Activated T-cell treated with anti-CD3 and anti-CD28 coated beads, Interleukin-2, amount 50 U/mL, for 4 hours (primary cell): ENCODE data around the gene CHRNB4. TPM values are rescaled to one million over a fixed set of nuclear protein-coding genes. Genes with fewer than 3 reads are reported as not detected.

Source experiments
- ATAC-seq, 2 donors: fragments of 200-7000 bp; cut with Tn5 transposase; one replicate each; pipeline ENCODE4 v1.10.0; 2021
- DNase-seq: peaks from one replicate; pipeline ENCODE4 v3.0.0-alpha.2; 2020
- H3K27me3 Mint-ChIP-seq: one replicate; pipeline ENCODE4 v1.8.0; 2021; ENCODE audit warnings: low read depth, mixed read lengths
- H3K36me3 Mint-ChIP-seq: one replicate; pipeline ENCODE4 v1.8.0; 2022; ENCODE audit warnings: mixed read lengths; ENCODE audit not compliant: insufficient read depth
- H3K4me1 Mint-ChIP-seq: one replicate; pipeline ENCODE4 v1.8.0; 2021; ENCODE audit warnings: low read depth, mixed read lengths
- H3K4me3 Mint-ChIP-seq: one replicate; pipeline ENCODE4 v1.8.0; 2021; ENCODE audit warnings: mild to moderate bottlenecking, moderate library complexity, mixed read lengths
- H3K9me3 Mint-ChIP-seq: one replicate; pipeline ENCODE4 v1.8.0; 2021; ENCODE audit warnings: mixed read lengths
- total RNA-seq, 3 donors: library from RNA; stranded (reverse); gene quantifications; one replicate each; pipeline ENCODE4 v1.2.1, GENCODE V29; 2021

CHRNB4 gene
- total RNA-seq, 3 donors from 2014 or later: not detected

DNA sequence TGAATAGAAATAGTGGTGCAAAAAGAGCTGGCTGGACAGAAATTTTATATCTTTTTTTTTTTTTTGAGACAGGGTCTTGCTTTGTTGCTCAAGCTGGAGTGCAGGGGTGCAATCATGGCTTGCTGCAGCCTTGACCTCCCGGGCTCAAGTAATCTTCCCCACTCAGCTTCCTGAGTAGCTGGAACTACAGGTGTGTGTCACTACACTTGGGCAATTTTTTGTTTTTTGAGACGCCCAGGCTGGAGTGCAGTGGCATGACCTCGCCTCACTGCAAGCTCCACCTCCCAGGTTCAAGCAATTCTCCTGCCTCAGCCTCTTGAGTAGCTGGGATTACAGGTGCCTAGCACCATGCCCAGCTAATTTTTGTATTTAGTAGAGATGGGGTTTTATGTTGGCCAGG is 42.7 kb downstream of the CHRNB4 start:
- H3K36me3 Mint-ChIP-seq: no peaks in the 10 kb centered on the region
- H3K9me3 Mint-ChIP-seq: no peaks in the 10 kb centered on the region
- ATAC-seq: no peak
- H3K27me3 Mint-ChIP-seq: peaks cover 10% of the 10 kb centered on the region
- H3K4me1 Mint-ChIP-seq: no peaks in the 10 kb centered on the region
- no peak for DNase-seq
- H3K4me3 Mint-ChIP-seq: no peak overlapping the region

DNA sequence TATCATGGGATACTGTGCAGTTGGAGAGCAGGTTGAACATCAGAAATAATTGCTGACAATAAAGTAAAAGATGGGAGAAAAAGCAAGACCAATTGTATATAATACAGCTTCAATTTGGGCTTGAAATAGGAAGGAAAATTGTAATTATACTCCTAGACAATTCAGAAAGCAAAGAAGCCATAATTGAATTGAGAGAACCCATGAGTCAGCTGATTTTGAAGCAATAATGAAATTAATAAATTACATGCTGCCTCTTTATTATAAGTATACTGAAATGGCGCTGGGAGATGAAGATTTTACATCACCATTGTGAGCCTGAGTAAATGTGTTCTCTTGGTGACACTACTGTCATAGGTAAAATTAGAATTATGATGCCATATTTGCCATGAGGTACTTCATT is 43.4 kb downstream of the CHRNB4 start:
- peaks cover 4% of the 10 kb centered on the region for H3K27me3 Mint-ChIP-seq
- no peak for DNase-seq
- H3K36me3 Mint-ChIP-seq: no peaks in the 10 kb centered on the region
- H3K9me3 Mint-ChIP-seq: no peaks in the 10 kb centered on the region
- H3K4me1 Mint-ChIP-seq: no peaks in the 10 kb centered on the region
- H3K4me3 Mint-ChIP-seq: no peak overlapping the region
- no peak for ATAC-seq

DNA sequence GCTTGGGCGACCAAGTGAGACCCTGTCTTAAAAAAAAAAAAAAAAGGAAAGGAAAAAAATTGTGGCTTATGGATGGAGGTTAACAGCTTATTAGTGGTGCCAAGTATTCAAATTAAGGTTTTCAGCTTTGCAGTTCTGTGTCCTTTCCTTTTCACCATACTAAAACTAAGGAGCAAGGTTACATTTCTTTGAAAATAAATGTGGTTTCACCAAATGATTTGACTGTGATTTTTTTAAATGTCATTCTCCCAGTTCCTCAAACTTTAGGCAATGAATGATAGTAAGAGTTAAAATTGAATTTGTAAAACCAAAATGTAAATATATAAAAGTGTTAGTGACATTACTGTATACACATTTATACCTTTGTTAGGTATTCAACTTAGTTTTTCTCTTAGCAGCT is 66.1 kb downstream of the CHRNB4 start:
- no peak for ATAC-seq
- DNase-seq: no peak
- Mint-ChIP-seq H3K4me1 (no peaks in the 10 kb centered on the region), H3K27me3 (no peaks in the 10 kb centered on the region), H3K36me3 (no peaks in the 10 kb centered on the region), H3K9me3 (no peaks in the 10 kb centered on the region), H3K4me3 (no peak overlapping the region)

Other genes with a start within 250 kb of the CHRNB4 start
- gene IREB2, start 203.0 kb downstream of the CHRNB4 start, total RNA-seq: 10 to 100 TPM; 56.1 to 72.7 (median 64.1) TPM
- gene HYKK, start 133.6 kb downstream of the CHRNB4 start, total RNA-seq: 1 to 10 TPM in 1 of 3 donors, under 1 TPM in 2; 0.58 to 1.2 (median 0.76) TPM
- gene PSMA4, start 100.8 kb downstream of the CHRNB4 start, total RNA-seq: 100 to 1,000 TPM; 284 to 302 (median 293) TPM
- gene CHRNA5, start 75.7 kb downstream of the CHRNB4 start, total RNA-seq: 1 to 10 TPM; 5.2 to 5.6 (median 5.5) TPM
- gene CHRNA3, start 20.2 kb downstream of the CHRNB4 start, total RNA-seq: not detected
- gene ADAMTS7, start 170.3 kb upstream of the CHRNB4 start, total RNA-seq: under 1 TPM; 0.10 to 0.24 (median 0.13) TPM
- 100 to 1,000 TPM; 224 to 276 (median 236) TPM for gene MORF4L1, start 231.7 kb upstream of the CHRNB4 start, total RNA-seq